Measurements from ENCODE around the gene TKT. TPM values are rescaled to one million over a fixed set of nuclear protein-coding genes. Genes with fewer than 3 reads are reported as not detected.

Gene TKT
- 256 and 448 TPM in 2 replicates for total RNA-seq

GRCh38 chr3:53255775-53256703, at the start of gene TKT:
Gene TKT, minus strand, starts transcription at chr3:53256022. Its CDS starts 80 bp downstream, at chr3:53255942.

Other genes with a start within 250 kb of the TKT start
- gene SFMBT1, start 209.9 kb downstream of the TKT start, total RNA-seq: 2.2 and 2.8 TPM in 2 replicates
- gene RFT1, start 125.6 kb downstream of the TKT start, total RNA-seq: 13.9 and 17.1 TPM in 2 replicates
- 2.7 and 4.6 TPM in 2 replicates for gene PRKCD, start 94.8 kb downstream of the TKT start, total RNA-seq
- gene DCP1A, start 91.5 kb upstream of the TKT start, total RNA-seq: 9.9 and 10.2 TPM in 2 replicates
- gene CACNA1D, start 238.6 kb upstream of the TKT start, total RNA-seq: 0.09 TPM in 1 of 2 replicates, not detected in the other

Data from endothelial cell of coronary artery (primary cell).